Measurements from ENCODE around the gene INPP5B.
"Not testable (repeated sequence)": the region's sequence is repeated elsewhere in the genome, so short reads cannot be mapped to it uniquely, and the experiment has no call there.

INPP5B gene

GRCh38 chr1:37910886-37911285 lies 36.0 kb downstream of the INPP5B start:
- DNase-seq: not testable (repeated sequence)

GRCh38 chr1:37908531-37908930 lies 38.3 kb downstream of the INPP5B start:
- not testable (repeated sequence) for DNase-seq

- not testable (repeated sequence) for DNase-seq
Observed at GRCh38 chr1:37907416-37908125, 39.3 kb downstream of the INPP5B start.

GRCh38 chr1:37906591-37906990 lies 40.3 kb downstream of the INPP5B start:
- not testable (repeated sequence) for DNase-seq

GRCh38 chr1:37905727-37906126 lies 41.1 kb downstream of the INPP5B start:
- no peak for DNase-seq

GRCh38 chr1:37903921-37904320 lies 42.9 kb downstream of the INPP5B start:
- DNase-seq: not testable (repeated sequence)

GRCh38 chr1:37902983-37903382 lies 43.9 kb downstream of the INPP5B start:
- no peak for DNase-seq

- no peak for DNase-seq
Observed at GRCh38 chr1:37901893-37902225, 45.0 kb downstream of the INPP5B start.

- DNase-seq: no peak
Observed at GRCh38 chr1:37901191-37901892, 45.5 kb downstream of the INPP5B start.

- DNase-seq: not testable (repeated sequence)
Observed at GRCh38 chr1:37897563-37897962, 49.3 kb downstream of the INPP5B start.

- DNase-seq: no peak
Observed at GRCh38 chr1:37893673-37894072, 53.2 kb downstream of the INPP5B start.

- no peak for DNase-seq
Observed at GRCh38 chr1:37892151-37893047, 54.5 kb downstream of the INPP5B start.

- DNase-seq: peak; percentile 34
Observed at GRCh38 chr1:37890378-37891014, 56.4 kb downstream of the INPP5B start.

GRCh38 chr1:37888022-37888700 lies 58.7 kb downstream of the INPP5B start:
- DNase-seq: no peak

- DNase-seq: no peak
Observed at GRCh38 chr1:37884145-37884544, 62.7 kb downstream of the INPP5B start.

- no peak for DNase-seq
Observed at GRCh38 chr1:37883671-37884070, 63.2 kb downstream of the INPP5B start.

GRCh38 chr1:37879865-37880264 lies 67.0 kb downstream of the INPP5B start:
- no peak for DNase-seq

- no peak for DNase-seq
Observed at GRCh38 chr1:37878071-37878470, 68.8 kb downstream of the INPP5B start.

- DNase-seq: no peak
Observed at GRCh38 chr1:37875833-37876232, 71.0 kb downstream of the INPP5B start.

GRCh38 chr1:37872692-37873091 lies 74.2 kb downstream of the INPP5B start:
- no peak for DNase-seq

GRCh38 chr1:37868466-37868865 lies 78.4 kb downstream of the INPP5B start:
- DNase-seq: no peak

- DNase-seq: no peak
Observed at GRCh38 chr1:37867784-37868183, 79.1 kb downstream of the INPP5B start.

Measured in NCI-H146 (cell line).